GM06990 (cell line): ENCODE measurements around the gene ECD.
"Not testable (repeated sequence)": the region's sequence is repeated elsewhere in the genome, so short reads cannot be mapped to it uniquely, and the experiment has no call there.

Experiments used
- DNase-seq: peaks from one replicate; pipeline ENCODE4 v3.0.0-alpha.2; 2011; ENCODE audit not compliant: insufficient read length; ENCODE audit errors: extremely low read depth
- H3K27me3 ChIP-seq: replicated peaks from 2 replicates; pipeline ENCODE4 v1.6.0; 2011; ENCODE audit warnings: low read length; ENCODE audit not compliant: control insufficient read depth, insufficient read depth
- H3K36me3 ChIP-seq: 2 replicates; pipeline ENCODE4 v1.5.1; 2011; ENCODE audit warnings: low read length; ENCODE audit not compliant: control insufficient read depth, insufficient read depth
- H3K4me3 ChIP-seq: replicated peaks from 2 replicates; pipeline ENCODE4 v1.5.1; 2011; ENCODE audit warnings: low read depth, mild to moderate bottlenecking, control low read depth, low read length
- TF ChIP-seq, protein P1 (sequence below): IDR thresholded peaks from 2 replicates; pipeline ENCODE4 v1.5.1; 2011; ENCODE audit warnings: low read length, control low read depth, mild to moderate bottlenecking, inconsistent platforms; ENCODE audit not compliant: insufficient read depth, poor library complexity, severe bottlenecking

ECD gene

DNA sequence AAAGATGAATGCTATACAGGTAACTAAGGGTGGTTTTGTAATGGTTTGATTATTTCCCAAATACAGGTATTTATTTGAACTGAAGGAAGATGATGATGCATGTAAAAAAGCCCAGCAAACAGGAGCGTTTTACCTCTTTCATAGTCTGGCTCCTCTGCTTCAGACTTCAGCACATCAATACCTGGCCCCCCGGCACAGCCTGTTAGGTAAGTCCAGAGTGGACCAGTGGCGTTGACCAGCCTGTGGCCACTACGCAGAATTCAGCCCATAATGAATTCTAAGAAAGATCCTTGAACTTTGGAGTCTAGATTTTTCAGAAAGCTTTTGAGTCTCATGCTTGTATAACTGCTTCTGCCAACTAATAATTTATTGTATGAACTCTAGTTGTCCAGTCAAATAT, 47.9 kb downstream of the ECD start:
- Histone ChIP-seq H3K36me3 (peaks cover 1% of the 10 kb centered on the region), H3K27me3 (no peaks in the 10 kb centered on the region), H3K4me3 (no peak overlapping the region)
- TF ChIP-seq, protein P1, sequence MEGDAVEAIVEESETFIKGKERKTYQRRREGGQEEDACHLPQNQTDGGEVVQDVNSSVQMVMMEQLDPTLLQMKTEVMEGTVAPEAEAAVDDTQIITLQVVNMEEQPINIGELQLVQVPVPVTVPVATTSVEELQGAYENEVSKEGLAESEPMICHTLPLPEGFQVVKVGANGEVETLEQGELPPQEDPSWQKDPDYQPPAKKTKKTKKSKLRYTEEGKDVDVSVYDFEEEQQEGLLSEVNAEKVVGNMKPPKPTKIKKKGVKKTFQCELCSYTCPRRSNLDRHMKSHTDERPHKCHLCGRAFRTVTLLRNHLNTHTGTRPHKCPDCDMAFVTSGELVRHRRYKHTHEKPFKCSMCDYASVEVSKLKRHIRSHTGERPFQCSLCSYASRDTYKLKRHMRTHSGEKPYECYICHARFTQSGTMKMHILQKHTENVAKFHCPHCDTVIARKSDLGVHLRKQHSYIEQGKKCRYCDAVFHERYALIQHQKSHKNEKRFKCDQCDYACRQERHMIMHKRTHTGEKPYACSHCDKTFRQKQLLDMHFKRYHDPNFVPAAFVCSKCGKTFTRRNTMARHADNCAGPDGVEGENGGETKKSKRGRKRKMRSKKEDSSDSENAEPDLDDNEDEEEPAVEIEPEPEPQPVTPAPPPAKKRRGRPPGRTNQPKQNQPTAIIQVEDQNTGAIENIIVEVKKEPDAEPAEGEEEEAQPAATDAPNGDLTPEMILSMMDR = no peak
- no peak for DNase-seq

- no peak for DNase-seq
- Histone ChIP-seq H3K27me3 (no peaks in the 10 kb centered on the region), H3K4me3 (no peak overlapping the region), H3K36me3 (no peaks in the 10 kb centered on the region)
- TF ChIP-seq, protein P1 = no peak
These were observed 48.4 kb downstream of the ECD start for GRCh38 chr10:73119457-73119856.

DNA sequence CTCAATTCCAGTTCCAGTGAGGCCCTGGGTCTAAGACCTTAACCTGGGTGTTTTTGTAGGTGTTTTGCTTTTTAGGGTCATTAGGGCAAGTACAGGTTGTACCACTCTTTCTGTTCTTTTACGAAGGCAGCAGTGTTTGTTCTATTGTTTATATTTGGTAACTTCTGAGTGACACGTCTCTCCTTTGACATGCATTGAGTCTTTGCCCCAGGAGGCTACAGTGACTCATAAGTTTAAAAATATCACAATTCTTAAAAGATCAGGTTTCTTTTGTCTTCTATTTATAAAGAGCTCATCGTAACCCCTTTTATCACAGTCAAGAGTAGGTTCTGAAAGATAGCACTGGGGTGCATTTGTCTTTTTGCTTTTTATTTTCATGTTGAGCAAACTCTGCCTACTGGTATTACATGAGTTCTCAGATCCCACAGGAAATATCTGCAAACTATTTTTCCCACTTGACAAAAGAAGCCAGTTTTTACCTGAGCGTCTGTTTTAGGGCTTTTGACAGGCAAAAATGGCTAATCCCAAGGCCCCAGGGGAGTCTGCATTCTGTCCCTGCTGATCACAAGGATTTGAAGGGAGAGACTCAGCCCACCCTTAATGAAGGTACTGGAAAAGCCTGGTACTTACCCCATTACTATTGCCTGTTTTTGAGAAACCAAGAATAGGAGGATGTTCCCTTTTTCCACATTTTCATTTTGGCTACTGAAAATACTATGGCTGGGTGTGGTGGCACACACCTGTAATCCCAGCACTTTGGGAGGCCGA, 49.6 kb downstream of the ECD start:
- Histone ChIP-seq H3K36me3 (no peaks in the 10 kb centered on the region), H3K4me3 (peak overlapping the region; percentile 14; the same call in 1 of the 2 replicates), H3K27me3 (no peaks in the 10 kb centered on the region)
- peak; percentile 67 for DNase-seq
- TF ChIP-seq, protein P1 = no peak

GRCh38 chr10:73116017-73116416, 51.8 kb downstream of the ECD start:
- TF ChIP-seq, protein P1 = no peak
- DNase-seq = no peak

DNA sequence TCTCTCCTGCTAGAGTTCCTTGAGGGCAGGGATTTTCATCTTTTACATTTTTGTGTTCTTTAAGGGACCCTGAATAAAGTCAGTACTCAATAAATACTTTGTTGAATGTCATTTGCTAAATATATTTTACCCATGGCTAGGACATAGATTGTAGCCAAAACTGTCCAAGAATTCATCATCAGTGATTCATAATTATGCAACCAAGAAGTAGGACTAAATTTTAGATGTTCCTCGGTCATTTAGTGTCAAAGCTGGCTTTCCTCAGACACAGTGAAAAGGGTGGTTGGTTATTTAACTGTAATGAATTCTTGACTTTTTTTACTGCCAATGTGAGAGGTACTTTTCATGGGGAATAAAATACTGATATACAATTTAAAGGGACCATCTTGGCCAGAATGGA, 54.3 kb downstream of the ECD start:
- DNase-seq = no peak
- no peak overlapping the region for H3K4me3 ChIP-seq
- no peaks in the 10 kb centered on the region for H3K27me3 ChIP-seq
- TF ChIP-seq, protein P1 = no peak
- H3K36me3 ChIP-seq = no peaks in the 10 kb centered on the region; the same call in 1 of the 2 replicates

More at GRCh38 chr10:73116017-73116416, 51.8 kb downstream of the ECD start:
- Histone ChIP-seq H3K4me3 (no peak overlapping the region), H3K36me3 (no peaks in the 10 kb centered on the region), H3K27me3 (no peaks in the 10 kb centered on the region)

- not testable (repeated sequence) for H3K4me3 ChIP-seq, DNase-seq, H3K36me3 ChIP-seq, H3K27me3 ChIP-seq
These were observed 55.8 kb downstream of the ECD start for GRCh38 chr10:73112032-73112431.
